GM12878 (cell line): ENCODE data around the gene DIDO1. TPM values are rescaled to one million over a fixed set of nuclear protein-coding genes. Genes with fewer than 3 reads are reported as not detected.

Experiments used
- ATAC-seq: fragments of 200-7000 bp; cut with Tn5 transposase; 3 replicates; pipeline ENCODE4 v1.9.1; 2020; ENCODE audit warnings: mild to moderate bottlenecking, moderate library complexity
- BruUV-seq: library from RNA; stranded (reverse); fragments of 400-500 nt; replicated peaks from 2 replicates; lab custom pipeline; 2021; lab: Mats Ljungman, UMichigan
- CTCF ChIA-PET: fragments of 300-600 bp; sonication (Branson Sonifier 250); formaldehyde crosslinking; extraction: SDS; loops from one replicate; lab custom pipeline; 2021; ENCODE audit warnings: inconsistent platforms; lab: Yijun Ruan, JAX
- POLR2A ChIA-PET: fragments of 350-600 bp; formaldehyde crosslinking; extraction: SDS; loops from one replicate; lab custom pipeline; 2021; ENCODE audit warnings: inconsistent platforms; lab: Charles Lee
- RAD21 ChIA-PET: fragments of 300-600 bp; sonication (Branson Sonifier 250); formaldehyde crosslinking; loops from one replicate; lab custom pipeline; 2023; ENCODE audit warnings: antibody characterized with exemption; ENCODE audit not compliant: unreplicated experiment; lab: Charles Lee
- SMC1A ChIA-PET: fragments of 300-600 bp; sonication (Branson Sonifier 250); formaldehyde crosslinking; loops from one replicate; lab custom pipeline; 2023; ENCODE audit not compliant: unreplicated experiment, uncharacterized antibody; lab: Charles Lee
- DNase-seq: peaks from one replicate; pipeline ENCODE4 v3.0.0-alpha.2; 2011; ENCODE audit warnings: low read depth, low spot score
- FAIRE-seq: peaks from 3 replicates; lab custom pipeline; 2011; peaks lifted over from hg19 to GRCh38; lab: Jason Lieb, UNC
- H2AFZ ChIP-seq: 2 replicates; pipeline ENCODE4 v1.6.0; 2011; ENCODE audit warnings: low read depth, low read length, control low read depth; ENCODE audit not compliant: control insufficient read depth
- H3K27ac ChIP-seq: 2 replicates; pipeline ENCODE4 v1.5.1; 2011; ENCODE audit warnings: control low read depth; ENCODE audit not compliant: control insufficient read depth, insufficient read depth
- H3K27me3 ChIP-seq, 2 experiments: replicated peaks in 1 of 2; 2 replicates each; pipeline versions ENCODE4 v1.6.0 to v1.6.1; 2011; ENCODE audit warnings: low read length in 1 of 2; ENCODE audit not compliant: control insufficient read depth in 2 of 2, insufficient read depth in 2 of 2
- H3K36me3 ChIP-seq, 2 experiments: 2 replicates each; pipeline ENCODE4 v1.5.1; 2011; ENCODE audit warnings: low read length in 1 of 2; ENCODE audit not compliant: control insufficient read depth in 2 of 2, insufficient read depth in 2 of 2
- H3K4me1 ChIP-seq: 2 replicates; pipeline ENCODE4 v1.6.1; 2011; ENCODE audit warnings: mild to moderate bottlenecking, low read length, moderate library complexity, mixed read lengths; ENCODE audit not compliant: control insufficient read depth, insufficient read depth
- H3K4me2 ChIP-seq: 2 replicates; pipeline ENCODE4 v1.6.0; 2011; ENCODE audit warnings: control low read depth; ENCODE audit not compliant: control insufficient read depth, insufficient read depth
- H3K4me3 ChIP-seq: fragments of 200-600 bp; sonication (generic); 2 replicates; pipeline ENCODE4 v1.5.1; 2016
- H3K79me2 ChIP-seq: 2 replicates; pipeline ENCODE4 v1.6.0; 2011; ENCODE audit warnings: low read length; ENCODE audit not compliant: control insufficient read depth, insufficient read depth
- H3K9ac ChIP-seq: 2 replicates; pipeline ENCODE4 v1.8.0; 2011; ENCODE audit warnings: low read length, control low read depth, mixed read lengths; ENCODE audit not compliant: control insufficient read depth, insufficient read depth
- H3K9me3 ChIP-seq: replicated peaks from 3 replicates; pipeline ENCODE4 v1.5.1; 2011; ENCODE audit warnings: mild to moderate bottlenecking, low read length; ENCODE audit not compliant: control insufficient read depth, insufficient read depth
- H4K20me1 ChIP-seq: 2 replicates; pipeline ENCODE4 v1.6.0; 2011; ENCODE audit not compliant: control insufficient read depth, insufficient read depth
- ASH2L ChIP-seq: fragments of 300-600, 200-600 bp; sonication (generic); IDR thresholded peaks from 2 replicates; pipeline ENCODE4 v1.6.1; 2017; ENCODE audit warnings: low read depth, mild to moderate bottlenecking, borderline replicate concordance
- CREM ChIP-seq: IDR thresholded peaks from 2 replicates; pipeline ENCODE4 v1.6.1; 2014; ENCODE audit warnings: antibody characterized with exemption, low read depth
- DPF2 ChIP-seq: fragments of 450-650 bp; IDR thresholded peaks from 2 replicates; pipeline ENCODE4 v1.6.1; 2017; ENCODE audit warnings: mild to moderate bottlenecking
- EZH2 ChIP-seq: IDR thresholded peaks from 2 replicates; pipeline ENCODE4 v1.6.1; 2012; ENCODE audit warnings: low read depth, mild to moderate bottlenecking, control low read depth, inconsistent platforms, low read length, borderline replicate concordance; ENCODE audit not compliant: control insufficient read depth
- FOXK2 ChIP-seq: fragments of 450-650 bp; IDR thresholded peaks from 2 replicates; pipeline ENCODE4 v1.6.1; 2017; ENCODE audit warnings: mild to moderate bottlenecking, moderate library complexity
- IRF4 ChIP-seq: IDR thresholded peaks from 2 replicates; pipeline ENCODE4 v1.6.1; 2011; ENCODE audit warnings: low read depth, low read length
- MEF2A ChIP-seq: IDR thresholded peaks from 2 replicates; pipeline ENCODE4 v1.6.1; 2011; ENCODE audit warnings: low read depth, mild to moderate bottlenecking, low read length, moderate library complexity; ENCODE audit not compliant: insufficient read depth
- NFXL1 ChIP-seq: fragments of 450-650 bp; IDR thresholded peaks from 2 replicates; pipeline ENCODE4 v1.6.1; 2017; ENCODE audit warnings: antibody characterized with exemption, mild to moderate bottlenecking, borderline replicate concordance
- SMARCA5 ChIP-seq: fragments of 450-650 bp; IDR thresholded peaks from 2 replicates; pipeline ENCODE4 v1.6.1; 2017; ENCODE audit warnings: mild to moderate bottlenecking
- SMC3 ChIP-seq: IDR thresholded peaks from 2 replicates; pipeline ENCODE4 v1.6.1; 2011; ENCODE audit warnings: low read length, improper control_type of control experiment, borderline replicate concordance
- TARDBP ChIP-seq: IDR thresholded peaks from 2 replicates; pipeline ENCODE4 v1.6.1; 2016; ENCODE audit warnings: borderline replicate concordance
- TCF3 ChIP-seq: IDR thresholded peaks from 2 replicates; pipeline ENCODE4 v1.6.1; 2012; ENCODE audit warnings: low read depth, mild to moderate bottlenecking, low read length, borderline replicate concordance; ENCODE audit not compliant: insufficient read depth
- USF2 ChIP-seq: IDR thresholded peaks from 2 replicates; pipeline ENCODE4 v1.6.1; 2011; ENCODE audit warnings: low read depth, low read length, improper control_type of control experiment, borderline replicate concordance
- ZNF207 ChIP-seq: fragments of 450-650 bp; IDR thresholded peaks from 2 replicates; pipeline ENCODE4 v1.6.1; 2014; ENCODE audit warnings: antibody characterized with exemption, mild to moderate bottlenecking, borderline replicate concordance
- WGBS: methylation state at CpG from one replicate; pipeline ENCODE4 v1.1.6; 2016; ENCODE audit warnings: low lambda C conversion rate; ENCODE audit not compliant: insufficient replicate concordance, insufficient coverage; ENCODE audit errors: missing lambda C conversion rate; 5-methylcytosine and 5-hydroxymethylcytosine counted together
- in situ Hi-C: fragments of 300-500 bp; cut with MboI; formaldehyde crosslinking; loops from 9 replicates; pipeline ENCODE4 v1.14.3; 2018; ENCODE audit warnings: mixed read lengths
- intact Hi-C: fragments of 100-400 bp; cut with micrococcal nuclease; formaldehyde crosslinking; loops from one replicate; pipeline ENCODE4 v1.14.2; 2022; ENCODE audit not compliant: unreplicated experiment
- polyA plus RNA-seq, 11 experiments: library from polyadenylated mRNA; depleted of rRNA in 4 of 11; unstranded in 6 of 11; stranded (reverse) in 5 of 11; fragments of >200 nt; fragmentation: Nextera tagmentation in 4 of 11; fragmentation: Illumina TruSeq in 1 of 11; extraction: Ambion mirVana in 4 of 11; extraction: Trizol in 1 of 11; gene quantifications; 1 replicate in 1 of 11; 2 replicates in 10 of 11; pipeline versions ENCODE4 v1.2.1 to v1.2.3, GENCODE V29; 2011 to 2016; ENCODE audit warnings: inconsistent platforms in 2 of 11, missing spikeins in 2 of 11, low read depth in 1 of 11
- total RNA-seq, 4 experiments: library from RNA; depleted of rRNA in 3 of 4; stranded (reverse); fragments of >200 nt in 3 of 4; fragmentation: Illumina TruSeq in 1 of 4; extraction: Trizol in 1 of 4; gene quantifications; 2 replicates each; pipeline versions ENCODE4 v1.2.1 to v1.2.3, GENCODE V29; 2013 to 2021
- TF ChIP-seq, protein P1 (sequence below): IDR thresholded peaks from 2 replicates; pipeline ENCODE4 v1.6.1; 2012; ENCODE audit warnings: low read depth, low read length, improper control_type of control experiment
- TF ChIP-seq, protein P2 (sequence below): fragments of 450-650 bp; IDR thresholded peaks from 2 replicates; pipeline ENCODE4 v1.6.1; 2017; ENCODE audit warnings: borderline replicate concordance
- TF ChIP-seq, protein P3 (sequence below): fragments of 150-350 bp; IDR thresholded peaks from 2 replicates; pipeline ENCODE4 v1.6.1; 2016; ENCODE audit warnings: low read depth, low read length

DIDO1 gene
- total and polyA plus RNA-seq, 10 of the 15 experiments (the other 5 are each of a cell fraction or from before 2014, with no cell fraction given) = 5.5 to 56.4 (median 38.4) TPM

DNA sequence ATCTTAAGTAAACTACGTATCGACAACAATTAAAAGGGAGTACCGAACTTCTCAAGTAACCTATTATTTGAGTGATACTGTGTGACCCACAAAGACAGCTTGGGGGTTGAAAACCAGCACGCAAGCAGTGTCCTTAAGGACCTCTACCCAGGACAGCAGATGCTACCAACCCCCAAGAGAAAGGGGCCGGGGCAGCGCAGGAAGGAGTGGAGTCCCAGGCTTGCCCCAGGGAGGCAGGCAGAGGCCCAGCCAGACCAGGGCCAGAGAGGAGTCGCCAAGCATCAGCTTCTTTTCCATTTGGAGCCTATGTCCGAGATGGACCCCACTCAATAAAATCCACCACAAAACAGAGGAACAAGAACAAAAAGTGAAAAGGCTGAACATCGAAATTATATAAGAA lies 11.9 kb downstream of the DIDO1 start:
- H3K4me3 ChIP-seq = no peak overlapping the region
- SMC1A ChIA-PET = interaction anchor here (1.2 to 1.5 kb wide), 4 partner anchors 10 to 95 kb away, joined by 3 to 4 read pairs (median 3); no protein-coding TSS in a partner anchor
- CTCF ChIA-PET = interaction anchor here (1.3 to 12.5 kb wide), 2 partner anchors 14 to 39 kb away, joined by 3 to 92 read pairs; partner anchors contain the start of gene SLC17A9
- no peak for FAIRE-seq
- no peaks in the 10 kb centered on the region for H3K9me3 ChIP-seq
- H4K20me1 ChIP-seq = peaks cover 15% of the 10 kb centered on the region
- POLR2A ChIA-PET = interaction anchor here (1.0 kb wide), 1 partner anchor 13 kb away, joined by 3 read pairs; no protein-coding TSS in a partner anchor
- 94% methylated on average over 9 of the region's 9 CpGs for WGBS
- H3K9ac ChIP-seq = no peak overlapping the region
- RAD21 ChIA-PET = no interaction called here
- H3K4me1 ChIP-seq = peaks cover 21% of the 10 kb centered on the region
- no peak for ATAC-seq
- peaks cover 14 to 25% of the 10 kb centered on the region in 2 experiments for H3K36me3 ChIP-seq
- H3K79me2 ChIP-seq = peaks cover 69% of the 10 kb centered on the region
- intact Hi-C loops (no loop called here), in situ Hi-C loops (no loop called here)
- H3K27ac ChIP-seq = no peak overlapping the region
- TF ChIP-seq USF2 = no peak
- TF ChIP-seq FOXK2 = no peak
- TF ChIP-seq DPF2 = no peak
- no peak for TF ChIP-seq ASH2L
- no peak for TF ChIP-seq TCF3
- no peak for TF ChIP-seq NFXL1
- no peak for TF ChIP-seq IRF4
- TF ChIP-seq, protein P1, sequence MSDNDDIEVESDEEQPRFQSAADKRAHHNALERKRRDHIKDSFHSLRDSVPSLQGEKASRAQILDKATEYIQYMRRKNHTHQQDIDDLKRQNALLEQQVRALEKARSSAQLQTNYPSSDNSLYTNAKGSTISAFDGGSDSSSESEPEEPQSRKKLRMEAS = no peak
- no peak for TF ChIP-seq SMARCA5
- TF ChIP-seq, protein P2, sequence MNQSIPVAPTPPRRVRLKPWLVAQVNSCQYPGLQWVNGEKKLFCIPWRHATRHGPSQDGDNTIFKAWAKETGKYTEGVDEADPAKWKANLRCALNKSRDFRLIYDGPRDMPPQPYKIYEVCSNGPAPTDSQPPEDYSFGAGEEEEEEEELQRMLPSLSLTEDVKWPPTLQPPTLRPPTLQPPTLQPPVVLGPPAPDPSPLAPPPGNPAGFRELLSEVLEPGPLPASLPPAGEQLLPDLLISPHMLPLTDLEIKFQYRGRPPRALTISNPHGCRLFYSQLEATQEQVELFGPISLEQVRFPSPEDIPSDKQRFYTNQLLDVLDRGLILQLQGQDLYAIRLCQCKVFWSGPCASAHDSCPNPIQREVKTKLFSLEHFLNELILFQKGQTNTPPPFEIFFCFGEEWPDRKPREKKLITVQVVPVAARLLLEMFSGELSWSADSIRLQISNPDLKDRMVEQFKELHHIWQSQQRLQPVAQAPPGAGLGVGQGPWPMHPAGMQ = no peak
- no peak for TF ChIP-seq CREM
- TF ChIP-seq SMC3 = no peak
- no peak for TF ChIP-seq ZNF207
- TF ChIP-seq, protein P3, sequence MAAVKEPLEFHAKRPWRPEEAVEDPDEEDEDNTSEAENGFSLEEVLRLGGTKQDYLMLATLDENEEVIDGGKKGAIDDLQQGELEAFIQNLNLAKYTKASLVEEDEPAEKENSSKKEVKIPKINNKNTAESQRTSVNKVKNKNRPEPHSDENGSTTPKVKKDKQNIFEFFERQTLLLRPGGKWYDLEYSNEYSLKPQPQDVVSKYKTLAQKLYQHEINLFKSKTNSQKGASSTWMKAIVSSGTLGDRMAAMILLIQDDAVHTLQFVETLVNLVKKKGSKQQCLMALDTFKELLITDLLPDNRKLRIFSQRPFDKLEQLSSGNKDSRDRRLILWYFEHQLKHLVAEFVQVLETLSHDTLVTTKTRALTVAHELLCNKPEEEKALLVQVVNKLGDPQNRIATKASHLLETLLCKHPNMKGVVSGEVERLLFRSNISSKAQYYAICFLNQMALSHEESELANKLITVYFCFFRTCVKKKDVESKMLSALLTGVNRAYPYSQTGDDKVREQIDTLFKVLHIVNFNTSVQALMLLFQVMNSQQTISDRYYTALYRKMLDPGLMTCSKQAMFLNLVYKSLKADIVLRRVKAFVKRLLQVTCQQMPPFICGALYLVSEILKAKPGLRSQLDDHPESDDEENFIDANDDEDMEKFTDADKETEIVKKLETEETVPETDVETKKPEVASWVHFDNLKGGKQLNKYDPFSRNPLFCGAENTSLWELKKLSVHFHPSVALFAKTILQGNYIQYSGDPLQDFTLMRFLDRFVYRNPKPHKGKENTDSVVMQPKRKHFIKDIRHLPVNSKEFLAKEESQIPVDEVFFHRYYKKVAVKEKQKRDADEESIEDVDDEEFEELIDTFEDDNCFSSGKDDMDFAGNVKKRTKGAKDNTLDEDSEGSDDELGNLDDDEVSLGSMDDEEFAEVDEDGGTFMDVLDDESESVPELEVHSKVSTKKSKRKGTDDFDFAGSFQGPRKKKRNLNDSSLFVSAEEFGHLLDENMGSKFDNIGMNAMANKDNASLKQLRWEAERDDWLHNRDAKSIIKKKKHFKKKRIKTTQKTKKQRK = no peak
- TF ChIP-seq TARDBP = no peak
- TF ChIP-seq MEF2A = no peak
- TF ChIP-seq EZH2 = no peak
- DNase-seq = no peak
- no peak overlapping the region for H2AFZ ChIP-seq
- BruUV-seq = no TSS peak
- H3K27me3 ChIP-seq = no peaks in the 10 kb centered on the region
- H3K4me2 ChIP-seq = no peak overlapping the region
